Right ventricle myocardium inferior (tissue), 1 donor: Measurements from ENCODE around the gene SLC25A51. TPM values are rescaled to one million over a fixed set of nuclear protein-coding genes. Genes with fewer than 3 reads are reported as not detected.

Source experiments
- ATAC-seq: fragments of 200-7000 bp; cut with Tn5 transposase; one replicate; pipeline ENCODE4 v1.9.1; 2020; ENCODE audit warnings: mild to moderate bottlenecking, moderate library complexity
- DNase-seq: peaks from one replicate; pipeline ENCODE4 v3.0.0; 2021; ENCODE audit errors: missing footprints
- intact Hi-C: fragments of 100-400 bp; cut with DNase I; formaldehyde crosslinking; loops from one replicate; pipeline ENCODE4 v1.11.0; 2022
- total RNA-seq: library from RNA; stranded (reverse); fragmentation: NEBNext Ultra II Directional; extraction: Animal tissue kit (Norgen Biotek cat#: 25700); gene quantifications from one replicate; pipeline ENCODE4 v1.2.1, GENCODE V29; 2021
- donor health status: DM: no; HTN: yes; CAD: no; lungs with severe emphysema.

The SLC25A51 gene
- total RNA-seq, 1 donor from 2014 or later: 22.0 TPM

DNA sequence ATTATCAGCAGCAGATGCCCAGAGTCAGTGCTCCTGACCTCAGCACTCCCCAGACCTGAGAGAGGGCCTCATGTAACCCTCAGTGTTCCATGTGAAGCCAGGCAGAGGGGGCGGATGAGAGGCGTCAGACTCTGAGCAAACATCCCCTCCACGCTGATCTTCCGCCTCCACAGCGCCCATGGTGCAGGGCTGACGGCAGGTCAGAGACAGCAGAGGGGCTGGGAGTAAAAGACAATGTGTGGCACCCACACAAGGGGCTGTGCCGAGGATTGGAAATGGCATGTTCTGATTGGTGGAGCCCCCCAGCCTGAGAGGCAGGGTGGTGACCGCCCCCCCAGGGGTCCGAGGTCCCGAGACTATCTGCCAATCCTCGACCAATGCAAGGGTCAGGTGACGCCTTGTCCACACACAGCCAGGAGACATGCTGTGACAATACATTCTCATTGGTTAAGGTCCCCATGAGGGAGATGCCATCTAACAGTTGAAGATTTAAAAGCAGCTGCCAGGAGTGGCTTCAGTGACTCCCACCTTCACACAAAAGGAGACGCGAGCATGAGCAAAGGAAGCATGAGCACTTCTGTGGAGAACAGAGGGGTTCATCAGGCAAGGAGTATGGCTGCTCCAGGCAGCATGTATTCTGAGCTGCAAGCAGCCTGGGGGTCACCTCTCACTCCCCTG is 19.3 kb upstream of the SLC25A51 start:
- DNase-seq (no peak), ATAC-seq (peak; percentile 23)
- intact Hi-C loops: no loop called here

DNA sequence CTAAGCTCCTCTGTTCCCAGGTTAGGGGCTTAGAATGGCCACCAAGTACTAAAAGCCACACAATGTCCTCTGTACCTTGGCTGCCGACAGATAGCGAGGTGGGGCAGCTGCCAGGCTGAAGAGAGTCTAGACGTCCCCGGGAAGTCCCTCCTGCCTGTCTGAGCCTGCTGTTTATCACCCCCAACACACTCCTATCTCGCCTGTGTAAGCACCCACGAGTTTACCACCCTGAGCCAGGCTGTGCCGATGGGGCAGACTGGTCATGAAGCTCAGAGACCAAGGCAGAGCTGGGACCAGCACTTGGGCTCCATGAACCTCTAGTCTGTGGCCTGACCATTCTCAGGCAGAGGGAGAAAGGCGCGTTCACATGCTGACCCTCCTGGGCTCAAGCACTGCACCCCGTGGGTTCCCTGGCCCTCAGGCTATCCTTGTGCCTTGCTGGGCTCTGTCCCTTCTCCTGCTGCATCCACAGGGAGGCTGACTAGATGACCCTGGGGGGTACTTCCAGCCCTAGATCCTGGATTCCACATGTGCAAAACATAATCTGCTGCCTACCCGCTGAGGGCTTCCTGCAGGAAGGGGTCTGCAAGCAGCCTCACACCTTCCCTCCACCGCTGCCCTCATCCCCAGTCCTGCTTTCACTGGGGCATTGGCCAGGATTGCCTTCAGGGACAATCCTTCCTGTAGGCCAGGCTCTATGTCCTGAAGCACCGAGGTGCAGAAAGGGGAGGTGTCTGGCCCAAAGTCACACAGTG is 18.6 kb upstream of the SLC25A51 start:
- no peak for DNase-seq
- ATAC-seq: peak; percentile 84
- intact Hi-C loops: loop anchor here (1.0 kb wide), 1 partner anchor 16 kb away; no protein-coding TSS in a partner anchor

DNA sequence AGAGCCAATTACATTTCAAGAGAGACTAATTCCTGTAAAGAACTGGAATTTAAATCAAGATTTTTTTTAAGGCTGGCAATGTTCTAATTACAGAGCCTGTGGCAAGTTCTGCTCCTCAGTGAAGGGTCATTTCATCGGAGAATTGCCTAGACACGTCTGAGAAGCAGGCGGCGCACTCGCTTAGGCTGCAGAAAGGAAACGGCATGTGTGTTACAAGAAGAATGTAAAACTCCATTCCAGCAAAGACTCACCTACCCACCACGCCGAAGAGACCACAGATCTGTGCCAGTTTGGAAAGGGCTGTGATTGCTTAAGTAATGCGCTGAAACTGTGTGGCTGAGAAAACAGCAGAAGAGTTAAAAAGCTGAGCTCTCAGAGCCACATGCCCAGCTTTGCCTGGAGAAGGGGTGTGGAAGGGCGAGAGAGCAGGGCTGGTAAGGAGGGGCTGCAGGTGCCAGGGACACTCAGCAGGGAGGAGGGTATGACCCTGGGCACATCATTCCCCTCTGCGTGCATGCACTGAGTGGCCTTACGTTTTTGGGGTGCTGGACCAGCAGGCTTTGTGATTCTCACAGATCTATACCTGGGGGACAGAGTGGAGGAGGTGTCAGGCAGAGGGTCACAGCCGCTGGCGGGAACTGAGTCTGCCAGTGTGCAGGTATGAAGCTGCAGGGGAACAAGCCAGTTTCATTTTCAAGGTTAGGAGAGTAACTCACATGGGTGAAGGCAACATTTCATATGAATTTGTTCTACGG is 17.8 kb upstream of the SLC25A51 start:
- intact Hi-C loops: loop anchor here (1.0 kb wide), 1 partner anchor 17 kb away; no protein-coding TSS in a partner anchor
- no peak for DNase-seq
- ATAC-seq: peak; percentile 15

DNA sequence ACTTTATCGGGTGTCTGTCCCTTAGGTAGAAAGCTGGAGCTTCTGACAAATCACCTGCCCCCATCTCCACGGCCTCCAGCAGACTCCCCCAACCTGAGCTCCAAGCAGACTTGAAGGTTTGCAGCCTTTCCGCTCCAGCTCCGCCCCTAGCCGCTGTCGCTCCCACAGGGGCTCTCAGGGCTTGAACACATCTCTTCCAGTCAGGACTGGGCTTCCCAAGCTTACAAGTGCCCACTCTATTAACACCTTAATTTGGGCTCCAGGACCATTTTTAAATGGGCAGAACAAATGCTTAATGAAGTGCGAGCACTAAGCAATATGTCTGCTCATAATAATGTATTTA is 17.2 kb upstream of the SLC25A51 start:
- no peak for ATAC-seq
- intact Hi-C loops: no loop called here

DNA sequence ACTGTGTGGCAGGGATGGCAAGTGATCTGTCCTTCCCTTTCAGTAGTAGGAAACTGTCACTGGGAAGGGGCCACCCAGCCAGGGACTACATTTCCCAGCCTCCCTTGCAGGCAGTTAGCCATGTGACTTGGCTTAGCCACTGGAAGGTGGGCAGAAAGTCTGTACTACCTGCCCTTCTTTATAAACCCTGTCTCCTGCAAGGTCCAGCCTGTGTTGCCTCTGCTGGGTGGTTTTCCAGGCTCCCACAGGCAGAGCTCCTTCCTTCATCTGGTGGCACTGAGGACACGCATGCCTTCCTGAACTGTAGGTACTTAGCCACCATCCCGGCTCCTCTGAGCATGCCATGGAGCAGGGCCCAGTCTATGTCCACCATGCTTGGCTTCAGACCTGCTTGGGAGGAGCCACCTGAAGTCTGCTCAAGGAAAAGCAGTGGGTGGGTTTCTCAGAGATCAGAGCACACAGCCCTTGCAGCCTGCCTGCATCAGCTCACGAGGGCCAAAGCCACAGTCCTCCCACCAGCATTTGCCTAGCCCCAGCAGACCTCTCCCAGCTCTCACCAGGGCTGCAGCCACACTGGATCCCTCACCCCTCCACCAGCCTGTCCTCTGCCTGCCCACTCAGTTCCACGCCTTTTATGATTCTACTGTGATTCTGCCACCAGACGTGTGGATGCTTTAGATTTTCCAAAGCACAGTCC is 16.7 kb upstream of the SLC25A51 start:
- no peak for ATAC-seq
- intact Hi-C loops: no loop called here
- DNase-seq: no peak

More for the DNA sequence above, 17.2 kb upstream of the SLC25A51 start:
- no peak for DNase-seq

DNA sequence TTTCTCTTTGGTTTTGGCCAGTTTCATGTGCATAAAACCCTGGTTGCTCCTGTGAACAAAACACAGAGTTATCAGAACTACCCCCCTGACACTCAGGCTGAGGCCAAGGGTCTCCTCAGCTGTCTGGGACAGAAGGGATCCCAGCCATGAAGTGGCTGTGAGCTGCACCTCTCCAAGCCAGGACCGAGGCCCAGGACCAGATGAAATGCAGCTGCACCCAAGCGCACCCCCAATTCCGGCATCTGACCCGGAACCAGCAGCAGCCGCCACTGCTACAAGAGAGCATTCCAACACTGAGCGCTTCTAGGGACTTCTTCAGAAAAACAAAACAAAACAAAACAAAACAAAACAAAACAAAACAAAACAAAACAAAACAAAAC is 16.0 kb upstream of the SLC25A51 start:
- intact Hi-C loops: loop anchor here (5.0 to 10.0 kb wide), 2 partner anchors 67 to 475 kb away; partner anchors contain the start of gene ALDH1B1
- DNase-seq (no peak), ATAC-seq (no peak)

DNA sequence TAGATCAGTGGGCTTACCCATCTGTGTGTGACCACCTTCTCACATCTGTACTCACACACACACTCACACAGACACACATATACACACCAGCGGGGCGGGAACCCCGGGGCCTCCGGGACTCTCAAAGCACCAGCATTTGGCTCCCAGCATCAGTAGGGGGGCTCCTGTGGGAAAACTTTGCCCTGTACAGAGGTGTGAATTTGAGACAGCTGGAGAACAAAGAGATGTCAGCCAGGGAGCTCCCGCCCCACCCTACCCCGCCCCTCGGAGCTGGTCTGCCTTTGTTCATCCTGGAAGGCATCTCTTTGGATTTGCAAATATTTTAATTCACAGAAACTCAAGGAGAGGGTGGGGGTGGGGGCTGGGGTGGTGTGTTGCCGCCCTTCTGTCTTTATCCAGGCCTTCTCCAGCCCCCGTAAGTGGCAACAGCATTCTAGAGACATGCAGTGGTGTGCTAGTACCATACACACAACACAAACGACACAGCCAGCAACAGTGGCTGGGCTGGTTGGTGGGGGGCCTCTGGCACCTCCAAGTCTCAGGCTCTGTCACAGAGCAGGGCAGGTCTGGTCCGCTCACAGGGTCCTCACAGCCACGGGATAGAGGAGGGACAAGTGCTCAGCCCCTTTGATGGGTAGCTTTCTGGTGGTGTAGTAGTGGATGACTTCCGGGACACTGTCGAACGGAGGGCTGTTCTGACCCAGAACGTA is 15.5 kb upstream of the SLC25A51 start:
- DNase-seq: no peak
- no peak for ATAC-seq
- intact Hi-C loops: loop anchor here (5.0 to 10.0 kb wide), 2 partner anchors 68 to 475 kb away; partner anchors contain the start of gene ALDH1B1

DNA sequence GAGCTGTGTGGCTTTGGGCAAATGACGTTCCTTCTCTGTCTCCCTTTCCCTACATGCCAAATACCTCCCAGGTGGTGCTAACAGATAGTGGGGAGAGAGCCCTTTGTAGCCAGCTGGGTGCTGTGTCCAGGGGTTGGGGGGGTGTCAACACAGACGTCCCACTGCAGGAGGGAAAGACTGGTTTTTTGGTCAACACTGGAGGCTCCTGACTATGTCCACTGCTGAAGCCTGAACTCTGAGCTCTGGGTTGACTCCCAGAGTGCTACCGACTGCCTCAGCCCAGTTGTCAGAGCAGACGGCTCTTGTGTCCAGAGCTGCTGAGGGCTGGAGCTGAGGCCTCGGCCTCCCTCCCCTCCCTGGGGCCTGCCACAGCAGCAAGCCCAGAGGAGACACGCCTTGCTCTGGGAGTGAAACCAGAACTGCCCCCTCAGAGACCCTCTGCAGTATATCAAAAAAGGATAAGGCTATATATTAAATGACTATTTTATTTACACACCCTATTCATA is 14.8 kb upstream of the SLC25A51 start:
- DNase-seq: no peak
- no peak for ATAC-seq

DNA sequence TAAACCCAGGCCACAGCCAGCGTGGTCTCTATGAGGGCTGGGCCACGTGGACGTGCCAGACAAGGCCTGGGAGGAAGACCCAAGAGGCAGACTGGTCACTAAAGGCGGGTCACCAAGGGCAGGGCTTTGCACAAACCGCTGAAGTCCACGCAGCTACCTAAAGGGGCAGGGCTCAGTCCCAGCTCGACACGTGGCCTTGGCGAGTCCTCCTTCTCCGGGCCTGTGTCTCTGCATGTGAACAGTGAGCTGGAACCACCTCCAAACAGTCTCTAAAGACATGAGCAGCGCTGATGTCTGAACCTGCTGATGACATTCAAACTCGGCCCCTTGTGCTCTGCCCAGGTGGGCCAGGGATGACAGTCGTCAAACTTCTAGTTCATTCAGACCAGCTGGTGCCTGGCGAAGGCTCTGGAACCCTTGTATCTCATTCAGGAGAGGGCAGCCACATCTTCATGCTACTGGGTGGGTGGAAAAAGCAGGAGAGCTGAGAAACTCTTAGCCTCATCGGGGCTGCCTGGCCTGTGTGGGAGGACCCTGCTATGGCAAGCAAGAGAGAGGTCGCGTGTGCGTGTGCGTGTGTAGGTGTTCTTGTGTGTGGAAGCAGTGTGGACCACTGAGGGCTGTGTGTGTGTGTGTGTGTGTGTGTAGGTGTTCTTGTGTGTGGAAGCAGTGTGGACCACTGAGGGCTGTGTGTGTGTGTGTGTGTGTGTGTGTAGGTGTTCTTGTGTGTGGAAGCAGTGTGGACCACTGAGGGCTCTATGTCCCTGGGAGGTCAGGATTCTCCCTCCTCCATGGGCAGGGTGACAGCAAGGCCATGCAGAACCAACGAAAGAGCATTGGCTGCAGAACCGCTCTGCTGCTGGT is 14.1 kb upstream of the SLC25A51 start:
- intact Hi-C loops: loop anchor here (2.0 to 10.0 kb wide), 3 partner anchors 69 to 477 kb away; partner anchors contain the start of genes ALDH1B1 and SHB
- ATAC-seq (no peak), DNase-seq (no peak)

More for the DNA sequence above, 14.8 kb upstream of the SLC25A51 start:
- intact Hi-C loops: loop anchor here (5.0 to 10.0 kb wide), 2 partner anchors 69 to 476 kb away; partner anchors contain the start of gene ALDH1B1

DNA sequence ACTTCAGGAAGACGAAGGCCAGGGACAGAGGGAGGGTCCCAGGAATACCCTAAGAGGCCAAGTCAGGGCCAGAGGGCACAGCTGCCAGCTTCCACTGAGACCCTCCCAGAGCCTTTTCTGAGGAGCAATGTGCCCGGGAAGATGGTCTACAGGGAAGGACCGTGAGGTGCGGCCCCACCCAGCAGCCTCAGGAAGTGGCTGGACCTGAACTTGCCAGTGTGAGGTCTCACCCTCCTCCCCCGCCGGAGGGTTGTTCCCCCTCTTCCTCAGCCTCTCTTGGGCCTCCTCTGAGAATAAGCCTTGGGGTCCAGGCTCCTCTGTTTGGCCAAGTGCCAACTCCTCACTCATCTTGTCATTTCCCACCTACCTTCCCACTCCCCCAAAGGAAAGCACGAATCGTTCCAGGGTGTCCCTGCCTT is 13.4 kb upstream of the SLC25A51 start:
- no peak for ATAC-seq
- intact Hi-C loops: loop anchor here (2.0 to 10.0 kb wide), 3 partner anchors 70 to 477 kb away; partner anchors contain the start of genes ALDH1B1 and SHB
- no peak for DNase-seq

DNA sequence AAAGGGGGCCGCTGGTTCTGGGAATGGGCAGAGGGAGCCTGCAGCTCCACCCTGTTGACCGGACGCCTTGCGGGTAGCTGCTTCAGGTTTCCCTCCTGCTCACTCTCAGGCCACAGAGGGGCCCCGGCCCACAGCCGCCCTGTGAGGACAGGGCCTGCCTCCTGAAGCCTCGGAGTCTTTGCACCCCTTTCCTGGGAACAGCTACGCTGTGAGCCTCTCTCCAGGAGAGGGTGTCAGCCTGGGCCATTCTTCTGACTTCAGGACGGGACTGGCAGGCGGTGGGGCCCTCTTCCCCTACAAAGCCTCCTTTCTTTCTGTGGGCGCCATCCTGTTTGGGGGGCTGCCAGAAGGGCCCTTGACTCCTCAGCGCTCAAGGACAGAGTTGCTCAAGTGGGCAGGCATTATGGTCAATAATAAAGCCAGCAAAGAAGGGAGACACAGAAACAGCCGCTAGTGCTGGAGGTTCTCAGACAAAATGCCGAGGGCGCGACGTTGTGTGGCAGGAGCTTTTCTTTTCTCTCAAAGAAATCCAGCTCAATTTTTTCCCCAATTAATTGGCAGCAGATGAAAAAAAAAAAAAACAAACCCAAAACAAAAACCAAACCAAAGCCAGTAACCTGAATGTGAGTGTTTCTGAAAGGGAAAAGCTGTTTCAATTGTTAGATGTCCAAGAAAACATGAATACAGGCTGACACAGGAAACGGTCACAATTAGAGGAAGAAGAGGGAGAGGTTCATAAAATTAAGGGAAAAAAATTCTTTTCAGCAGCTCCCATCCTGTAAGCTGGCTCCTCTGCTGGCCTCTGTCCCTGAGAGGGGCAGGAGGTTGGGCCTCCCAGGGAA is 12.8 kb upstream of the SLC25A51 start:
- DNase-seq (peak; percentile 56), ATAC-seq (no peak)
- intact Hi-C loops: loop anchor here (2.0 to 10.0 kb wide), 3 partner anchors 71 to 478 kb away; partner anchors contain the start of genes ALDH1B1 and SHB

DNA sequence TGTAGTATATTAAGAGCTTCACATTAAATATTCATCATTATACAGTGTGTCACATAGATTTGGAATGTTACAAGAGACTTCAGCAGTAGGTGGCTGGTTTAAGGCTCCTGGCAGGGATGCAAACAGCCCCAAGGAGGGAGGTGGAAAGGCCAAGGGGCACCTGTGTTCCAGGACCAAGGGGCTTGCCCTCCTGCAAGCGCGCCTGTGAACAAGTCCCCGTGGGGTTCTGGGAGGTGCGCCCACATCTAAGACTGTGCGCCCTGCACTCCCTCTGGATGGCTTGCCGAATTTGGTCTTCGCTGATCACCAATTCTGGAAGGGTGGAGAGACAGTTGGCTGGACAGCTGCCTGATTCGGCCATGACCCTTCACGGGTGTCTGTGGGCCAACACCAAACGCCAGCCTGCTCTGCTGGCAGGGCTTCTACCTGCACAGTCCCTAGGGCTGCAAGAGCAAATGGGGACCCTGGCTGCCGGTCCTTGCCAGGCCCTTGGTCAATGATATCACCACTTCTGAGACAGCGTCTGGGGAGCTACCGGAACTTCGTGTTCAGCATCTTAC is 12.1 kb upstream of the SLC25A51 start:
- intact Hi-C loops: loop anchor here (2.0 to 10.0 kb wide), 4 partner anchors 71 to 479 kb away; partner anchors contain the start of genes ALDH1B1 and SHB
- ATAC-seq: no peak
- peak; percentile 53 for DNase-seq

DNA sequence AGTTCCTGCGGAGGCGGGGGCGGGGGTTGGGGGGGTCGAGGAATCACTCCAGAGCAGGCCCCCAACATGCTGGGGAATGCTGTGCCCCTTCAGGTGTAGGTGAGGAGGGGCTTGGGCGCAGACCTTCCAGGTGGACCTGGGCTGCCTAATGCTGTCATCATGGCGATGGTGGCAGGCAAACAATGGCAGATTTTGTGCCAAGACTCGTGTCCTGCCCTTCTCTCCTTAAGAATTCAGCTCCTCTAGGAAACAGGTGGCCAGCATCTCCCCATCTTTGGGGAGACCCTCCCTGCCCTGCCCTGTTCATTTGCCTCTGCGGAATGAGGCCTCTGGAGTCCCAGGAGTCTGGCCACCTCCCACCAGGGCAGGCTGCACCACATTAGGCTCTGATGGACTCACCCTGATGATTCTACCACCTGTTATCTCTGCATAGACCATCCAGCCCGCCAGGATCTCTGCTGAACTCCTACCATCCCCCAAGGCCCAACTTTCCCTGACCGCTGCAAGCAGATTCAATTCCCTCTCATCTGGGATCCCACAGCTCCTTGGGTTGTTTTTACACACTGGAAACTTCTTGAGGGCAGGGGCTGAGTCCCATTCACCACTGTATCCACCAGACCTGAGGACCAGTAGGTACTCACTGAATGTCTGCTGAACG is 10.9 kb upstream of the SLC25A51 start:
- ATAC-seq (no peak), DNase-seq (no peak)
- intact Hi-C loops: loop anchor here (2.0 to 10.0 kb wide), 4 partner anchors 72 to 480 kb away; partner anchors contain the start of gene ALDH1B1

DNA sequence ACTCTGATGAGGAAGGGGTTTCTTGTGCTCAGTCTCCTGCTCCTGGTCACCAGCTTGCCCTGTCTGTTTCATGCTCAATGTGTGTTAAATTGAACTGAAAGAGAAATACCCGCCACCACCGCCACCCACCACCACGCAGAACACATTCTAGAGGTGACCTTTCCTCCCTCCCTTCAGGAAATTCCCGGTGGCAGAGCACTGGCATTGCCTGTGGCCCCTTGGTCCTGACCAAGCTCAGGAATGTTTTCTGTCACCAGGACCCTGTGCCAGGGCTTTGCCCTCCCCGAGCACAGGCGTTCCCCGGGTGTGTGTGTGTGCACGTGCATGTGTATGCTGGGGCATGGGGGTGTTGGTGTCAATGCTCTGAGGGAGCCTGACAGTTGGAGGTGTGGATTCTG is 10.2 kb upstream of the SLC25A51 start:
- ATAC-seq: no peak
- peak; percentile 57 for DNase-seq
- intact Hi-C loops: loop anchor here (2.0 to 10.0 kb wide), 3 partner anchors 173 to 481 kb away; partner anchors contain the start of gene ALDH1B1
